H1 (cell line): ENCODE results near the gene GPR45. TPM values are rescaled to one million over a fixed set of nuclear protein-coding genes. Genes with fewer than 3 reads are reported as not detected.
A peak's percentile ranks its signal among the peaks of the same experiment; 100 is the strongest.

Experiments used
- CTCF ChIA-PET: fragments of 300-600 bp; sonication (Branson Sonifier 250); formaldehyde crosslinking; loops from one replicate; lab custom pipeline; 2021; ENCODE audit not compliant: partially characterized antibody; lab: Charles Lee
- POLR2A ChIA-PET: fragments of 300-600 bp; sonication (Branson Sonifier 250); formaldehyde crosslinking; loops from one replicate; lab custom pipeline; 2021; ENCODE audit warnings: inconsistent platforms; ENCODE audit not compliant: partially characterized antibody; lab: Charles Lee
- DNase-seq, 2 experiments: peaks; one replicate each; pipeline versions ENCODE4 v3.0.0 to v3.0.0-alpha.2; 2010 to 2022; ENCODE audit warnings: low spot score in 2 of 2, low read depth in 1 of 2, mixed read lengths in 1 of 2
- FAIRE-seq: peaks from 2 replicates; lab custom pipeline; 2011; peaks lifted over from hg19 to GRCh38; lab: Jason Lieb, UNC
- H2AFZ ChIP-seq: 2 replicates; pipeline ENCODE4 v1.8.1; 2012; ENCODE audit warnings: low read length, inconsistent platforms
- H2AK5ac ChIP-seq: 2 replicates; pipeline ENCODE4 v1.6.1; 2013; ENCODE audit warnings: low read depth, low read length
- H2BK120ac ChIP-seq: replicated peaks from 2 replicates; pipeline ENCODE3; 2013; ENCODE audit warnings: low read depth, low read length, inconsistent platforms
- H2BK12ac ChIP-seq: 2 replicates; pipeline ENCODE4 v1.6.1; 2013; ENCODE audit warnings: low read depth, low read length
- H2BK15ac ChIP-seq: 2 replicates; pipeline ENCODE4 v1.6.1; 2013; ENCODE audit warnings: low read length
- H2BK20ac ChIP-seq: 2 replicates; pipeline ENCODE4 v1.6.1; 2013; ENCODE audit warnings: low read length
- H2BK5ac ChIP-seq: 2 replicates; pipeline ENCODE4 v1.6.1; 2013; ENCODE audit warnings: low read depth, low read length
- H3K14ac ChIP-seq: 2 replicates; pipeline ENCODE4 v1.6.1; 2013; ENCODE audit warnings: inconsistent platforms; ENCODE audit not compliant: insufficient read length
- H3K18ac ChIP-seq: 2 replicates; pipeline ENCODE4 v1.6.1; 2013; ENCODE audit warnings: low read length; ENCODE audit errors: extremely low read depth
- H3K23ac ChIP-seq: 2 replicates; pipeline ENCODE4 v1.6.1; 2013; ENCODE audit warnings: inconsistent platforms; ENCODE audit not compliant: insufficient read length
- H3K23me2 ChIP-seq: 2 replicates; pipeline ENCODE4 v1.6.1; 2013; ENCODE audit warnings: low read depth, low read length
- H3K27ac ChIP-seq: 2 replicates; pipeline ENCODE4 v1.6.1; 2011; ENCODE audit warnings: low read depth, low read length, inconsistent platforms
- H3K27me3 ChIP-seq, 4 experiments: replicated peaks in 1 of 4; 1 replicate in 1 of 4; 2 replicates in 3 of 4; pipeline versions ENCODE4 v1.6.1 to v1.8.1; 2011 to 2013; ENCODE audit warnings: low read length in 3 of 4, mild to moderate bottlenecking in 3 of 4, inconsistent platforms in 2 of 4, mixed read lengths in 2 of 4, moderate library complexity in 1 of 4; ENCODE audit not compliant: control insufficient read depth in 3 of 4, insufficient read depth in 3 of 4; ENCODE audit errors: extremely low read depth in 1 of 4
- H3K36me3 ChIP-seq, 4 experiments: 2 replicates each; pipeline versions ENCODE4 v1.6.1 to v1.8.1; 2011 to 2013; ENCODE audit warnings: mild to moderate bottlenecking in 4 of 4, low read length in 3 of 4, moderate library complexity in 2 of 4, control low read depth in 1 of 4, inconsistent platforms in 1 of 4; ENCODE audit not compliant: insufficient read depth in 4 of 4, control insufficient read depth in 2 of 4
- H3K4ac ChIP-seq: replicated peaks from 2 replicates; pipeline ENCODE3; 2013; ENCODE audit warnings: low read length, low read depth, mixed read lengths, inconsistent platforms; ENCODE audit not compliant: insufficient read length
- H3K4me1 ChIP-seq, 4 experiments: replicated peaks in 1 of 4; 1 replicate in 1 of 4; 2 replicates in 3 of 4; pipeline versions ENCODE4 v1.6.1 to v1.8.1; 2011 to 2013; ENCODE audit warnings: low read length in 3 of 4, inconsistent platforms in 2 of 4, mixed read lengths in 1 of 4; ENCODE audit not compliant: insufficient read depth in 4 of 4, control insufficient read depth in 3 of 4
- H3K4me2 ChIP-seq, 2 experiments: 2 replicates each; pipeline versions ENCODE4 v1.6.1 to v1.8.1; 2011 to 2013; ENCODE audit warnings: low read depth in 2 of 2, low read length in 2 of 2, control low read depth in 1 of 2, inconsistent platforms in 1 of 2, mild to moderate bottlenecking in 1 of 2; ENCODE audit not compliant: insufficient read depth in 1 of 2
- H3K4me3 ChIP-seq, 4 experiments: fragments of 200-600, 300-600 bp in 1 of 4; sonication (generic), shearing (Covaris generic), sonication (Bioruptor Twin) in 1 of 4; 2 replicates each; pipeline versions ENCODE4 v1.5.1 to v1.8.1; 2011 to 2016; ENCODE audit warnings: low read length in 4 of 4, low read depth in 3 of 4, control low read depth in 2 of 4, inconsistent platforms in 2 of 4, mild to moderate bottlenecking in 2 of 4, mixed read lengths in 1 of 4, moderate library complexity in 1 of 4; ENCODE audit not compliant: insufficient read depth in 2 of 4; ENCODE audit errors: extremely low read depth in 1 of 4
- H3K56ac ChIP-seq: replicated peaks from 2 replicates; pipeline ENCODE3; 2013; ENCODE audit warnings: low read depth, mild to moderate bottlenecking, mixed read lengths, low read length, inconsistent platforms; ENCODE audit not compliant: insufficient read length
- H3K79me1 ChIP-seq: 2 replicates; pipeline ENCODE4 v1.6.1; 2013; ENCODE audit warnings: low read depth, low read length, control low read depth
- H3K79me2 ChIP-seq, 2 experiments: 2 replicates each; pipeline versions ENCODE4 v1.6.1 to v1.8.1; 2012 to 2013; ENCODE audit warnings: low read length in 2 of 2, mild to moderate bottlenecking in 2 of 2, inconsistent platforms in 1 of 2; ENCODE audit not compliant: insufficient read depth in 2 of 2, control insufficient read depth in 1 of 2
- H3K9ac ChIP-seq, 4 experiments: replicated peaks in 1 of 4; 1 replicate in 1 of 4; 2 replicates in 3 of 4; pipeline versions ENCODE4 v1.6.1 to v1.8.1; 2011 to 2013; ENCODE audit warnings: low read depth in 3 of 4, low read length in 3 of 4, control low read depth in 2 of 4, mild to moderate bottlenecking in 2 of 4, moderate library complexity in 2 of 4, inconsistent platforms in 1 of 4; ENCODE audit errors: extremely low read depth in 1 of 4
- H3K9me3 ChIP-seq, 2 experiments: 2 replicates each; pipeline versions ENCODE4 v1.6.1 to v1.8.1; 2012 to 2013; ENCODE audit warnings: mild to moderate bottlenecking in 2 of 2, moderate library complexity in 2 of 2, control low read depth in 1 of 2, inconsistent platforms in 1 of 2, low read depth in 1 of 2, low read length in 1 of 2, mixed read lengths in 1 of 2; ENCODE audit not compliant: insufficient read depth in 2 of 2
- H4K20me1 ChIP-seq, 2 experiments: replicated peaks in 1 of 2; 2 replicates each; pipeline versions ENCODE3 to v1.8.1; 2011 to 2013; ENCODE audit warnings: inconsistent platforms in 2 of 2, low read length in 2 of 2, mild to moderate bottlenecking in 1 of 2; ENCODE audit not compliant: insufficient read depth in 2 of 2, control insufficient read depth in 1 of 2
- H4K5ac ChIP-seq: 2 replicates; pipeline ENCODE4 v1.6.1; 2013; ENCODE audit warnings: low read length, low read depth, mixed read lengths, inconsistent platforms; ENCODE audit not compliant: insufficient read length
- H4K8ac ChIP-seq: 2 replicates; pipeline ENCODE4 v1.8.0; 2013; ENCODE audit warnings: mild to moderate bottlenecking, moderate library complexity, low read length, inconsistent platforms; ENCODE audit not compliant: insufficient read depth; ENCODE audit errors: extremely low read depth
- H4K91ac ChIP-seq: replicated peaks from 2 replicates; pipeline ENCODE3; 2013; ENCODE audit warnings: low read length, mixed read lengths, inconsistent platforms; ENCODE audit not compliant: insufficient read length
- ASH2L ChIP-seq: fragments of 200-600, 300-600 bp; sonication (generic); IDR thresholded peaks from one replicate; pipeline ENCODE4 v1.7.1; 2017; ENCODE audit warnings: low read length
- CTCF ChIP-seq, 3 experiments: IDR thresholded peaks; 1 replicate in 2 of 3; 2 replicates in 1 of 3; pipeline versions ENCODE4 v1.5.1 to v1.6.1; 2011; ENCODE audit warnings: low read length in 3 of 3, mild to moderate bottlenecking in 3 of 3, inconsistent platforms in 2 of 3, low read depth in 1 of 3, moderate library complexity in 1 of 3; ENCODE audit not compliant: insufficient read depth in 1 of 3; ENCODE audit errors: control extremely low read depth in 1 of 3
- KDM5A ChIP-seq: fragments of 200-600 bp; IDR thresholded peaks from 2 replicates; pipeline ENCODE4 v1.7.1; 2012; ENCODE audit warnings: mild to moderate bottlenecking, low read length, inconsistent platforms, mixed read lengths
- SIN3A ChIP-seq, 2 experiments: IDR thresholded peaks in 1 of 2; conservative IDR thresholded peaks in 1 of 2; 2 replicates each; pipeline ENCODE4 v1.6.1; 2011 to 2012; ENCODE audit warnings: low read length in 2 of 2, improper control_type of control experiment in 1 of 2, low read depth in 1 of 2, mild to moderate bottlenecking in 1 of 2
- ZNF274 ChIP-seq: IDR thresholded peaks from 2 replicates; pipeline ENCODE4 v1.7.0; 2012; ENCODE audit warnings: low read length, borderline replicate concordance; ENCODE audit errors: extremely low read depth
- WGBS, 2 experiments: shearing (Covaris generic) in 1 of 2; methylation state at CpG; one replicate each; pipeline versions ENCODE4 v1.1.6 to v1.1.7; 2013 to 2015; ENCODE audit warnings: low lambda C conversion rate in 2 of 2, mixed read lengths in 2 of 2, inconsistent platforms in 1 of 2, low coverage in 1 of 2, missing lambda C conversion rate in 1 of 2; ENCODE audit not compliant: insufficient replicate concordance in 2 of 2, insufficient coverage in 1 of 2, insufficient read length in 1 of 2; ENCODE audit errors: extremely low coverage in 1 of 2, missing lambda C conversion rate in 1 of 2; 5-methylcytosine and 5-hydroxymethylcytosine counted together
- polyA plus RNA-seq, 7 experiments: library from polyadenylated mRNA; depleted of rRNA in 3 of 7; stranded (reverse) in 5 of 7; unstranded in 2 of 7; fragments of >200 nt in 5 of 7; fragments of 200-250 nt in 2 of 7; gene quantifications; 1 replicate in 5 of 7; 2 replicates in 1 of 7; 4 replicates in 1 of 7; pipeline versions ENCODE4 v1.2.1 to v1.2.3, GENCODE V29; 2011 to 2013; ENCODE audit warnings: missing spikeins in 2 of 7, mixed read lengths in 2 of 7
- total RNA-seq: library from RNA; stranded (reverse); fragmentation: NEBNext Ultra II Directional; extraction: Animal tissue kit (Norgen Biotek cat#: 25700); gene quantifications from 2 replicates; pipeline ENCODE4 v1.2.1, GENCODE V29; 2021

The GPR45 gene
- total and polyA plus RNA-seq, 2 of the 8 experiments (the other 6 are each of a cell fraction or from before 2014, with no cell fraction given): 0.21 TPM; not detected in 1

DNA sequence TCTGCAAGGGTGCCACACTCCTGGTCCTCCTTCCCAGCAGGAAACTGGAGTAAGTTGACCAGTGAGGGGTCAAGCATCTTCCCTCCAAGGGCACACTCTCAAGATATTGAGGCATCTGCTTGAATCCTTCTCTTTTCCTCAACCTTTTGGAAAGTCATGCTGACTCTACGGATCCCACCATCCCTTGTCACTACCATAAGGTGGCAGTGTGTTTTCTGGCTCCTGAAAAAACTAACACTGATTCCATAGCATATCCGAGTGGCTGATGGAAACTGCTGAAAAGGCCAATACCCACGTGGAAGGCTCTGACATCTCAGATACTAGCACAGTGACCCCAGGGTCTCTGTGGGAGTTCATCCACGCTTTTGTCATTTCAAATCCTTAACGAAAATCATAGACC is 37.1 kb downstream of the GPR45 start:
- Histone ChIP-seq H2BK12ac (no peak overlapping the region), H3K79me1 (no peaks in the 10 kb centered on the region), H4K8ac (no peak overlapping the region), H3K23ac (no peak overlapping the region), H3K27me3 (no peaks in the 10 kb centered on the region), H3K18ac (no peak overlapping the region), H3K79me2 (no peaks in the 10 kb centered on the region), H3K36me3 (peaks cover 5 to 24% (median 10%) of the 10 kb centered on the region in 4 experiments; a peak in 5 of 8 replicates), H3K4ac (no peak overlapping the region), H3K14ac (no peak overlapping the region), H2BK5ac (no peak overlapping the region), H3K4me1 (no peaks in the 10 kb centered on the region), H3K4me2 (no peak overlapping the region), H3K9ac (no peak overlapping the region), H3K4me3 (no peak overlapping the region), H2BK120ac (no peak overlapping the region), H4K91ac (no peak overlapping the region), H2AK5ac (no peak overlapping the region), H4K20me1 (peaks cover 0 to 4% of the 10 kb centered on the region in 2 experiments), H4K5ac (no peak overlapping the region), H2AFZ (no peak overlapping the region), H3K27ac (no peak overlapping the region), H2BK20ac (no peak overlapping the region), H3K56ac (no peak overlapping the region), H2BK15ac (no peak overlapping the region), H3K23me2 (no peaks in the 10 kb centered on the region), H3K9me3 (no peaks in the 10 kb centered on the region)
- FAIRE-seq: no peak
- TF ChIP-seq ZNF274 (no peak), KDM5A (no peak), SIN3A (conservative IDR thresholded peaks at IDR 0.05 in 1 of 2, IDR thresholded peaks at IDR 0.05 in 1 of 2; ENCODE audit: low read depth in 1 of 2, low read length in 2 of 2) (no peak), ASH2L (no peak), CTCF (IDR thresholded peaks at IDR 0.05; ENCODE audit: control extremely low read depth in 1 of 3, insufficient read depth in 1 of 3, low read depth in 1 of 3, low read length in 3 of 3) (peak in 1 of 3 experiments; percentile 39; a peak in 1 of 4 replicates)
- 75% methylated on average over 5 of the region's 5 CpGs; no CpG with 5 or more reads in 1 of the 2 experiments for WGBS, 2 experiments
- ChIA-PET POLR2A (no interaction called here), CTCF (interaction anchor here (0.7 to 2.9 kb wide), 15 partner anchors 9 to 168 kb away, joined by 3 to 17 read pairs (median 4); partner anchors contain the start of gene GPR45)
- no peak for DNase-seq
